Limb (tissue), 2 donors: ENCODE data around the gene HAL.
"Not testable (repeated sequence)": the region's sequence is repeated elsewhere in the genome, so short reads cannot be mapped to it uniquely, and the experiment has no call there.

Source experiments
- DNase-seq, 2 donors: peaks; one replicate each; pipeline ENCODE4 v3.0.0-alpha.2; 2016; ENCODE audit errors: extremely low spot score in 2 of 2

The HAL gene

DNA sequence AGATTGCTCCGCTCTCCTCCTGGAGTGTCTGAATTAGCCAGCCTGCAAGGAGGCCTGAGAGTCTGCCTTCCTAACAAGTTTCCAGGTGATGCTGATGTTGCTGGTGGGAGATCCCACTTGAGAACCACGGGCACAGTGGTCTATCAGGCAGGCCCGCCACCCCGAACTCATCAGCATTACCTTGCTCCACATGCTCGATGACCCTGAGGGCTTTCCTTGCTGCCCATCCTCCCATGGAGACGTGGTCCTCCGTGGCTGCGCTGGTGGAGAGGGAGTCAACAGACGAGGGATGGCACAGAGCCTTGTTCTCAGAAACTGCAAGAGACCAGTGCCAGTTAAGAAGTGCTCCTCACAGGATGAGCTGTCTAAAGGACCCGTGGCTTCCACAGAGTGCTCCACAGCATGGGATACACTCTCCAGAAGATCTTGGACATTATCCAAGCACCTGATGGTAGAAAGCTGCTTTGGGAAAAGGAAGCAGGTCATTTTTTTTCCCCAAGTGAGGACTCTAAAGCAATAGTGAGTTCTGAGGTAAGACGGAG, 18.3 kb downstream of the HAL start:
- no peak for DNase-seq

DNA sequence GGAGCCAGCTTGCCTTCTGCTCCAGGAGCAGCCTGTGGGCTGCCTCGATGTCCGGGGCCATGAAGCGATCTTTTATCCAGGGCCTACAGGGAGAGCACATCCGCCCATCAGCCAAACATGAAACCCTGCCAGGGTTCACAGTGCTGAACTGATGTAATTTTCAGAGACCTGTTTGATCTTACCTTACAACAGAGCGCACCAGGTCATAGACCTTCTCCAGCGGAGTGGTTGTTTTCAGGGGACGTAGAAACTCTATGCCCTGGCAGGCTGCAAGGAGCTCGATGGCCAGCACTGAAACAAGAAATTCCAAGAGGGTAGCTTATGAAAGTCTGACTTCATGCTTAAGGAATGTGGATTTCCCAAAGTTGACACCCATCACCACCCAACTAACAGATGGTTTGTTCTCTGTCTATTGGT, 19.7 kb downstream of the HAL start:
- DNase-seq: no peak

DNA sequence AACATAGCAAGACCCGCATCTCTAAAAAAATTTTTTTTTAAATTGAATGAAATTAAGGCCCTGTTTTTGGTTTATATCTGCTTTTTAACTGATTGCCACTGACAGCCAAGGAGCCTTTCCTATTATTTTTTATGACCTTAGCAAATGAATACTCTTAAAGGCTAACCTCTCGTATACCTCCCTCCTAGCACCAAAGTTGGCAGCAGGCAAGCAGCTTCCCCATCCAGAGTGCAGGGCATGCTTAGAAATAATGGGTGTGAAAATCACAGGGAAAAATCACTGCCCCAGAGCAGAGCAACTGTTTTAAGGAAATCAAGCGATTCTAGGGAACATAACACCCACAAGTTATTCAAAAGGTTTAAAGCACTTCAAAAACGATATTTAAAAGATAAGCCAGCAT, 20.7 kb downstream of the HAL start:
- DNase-seq: no peak

DNA sequence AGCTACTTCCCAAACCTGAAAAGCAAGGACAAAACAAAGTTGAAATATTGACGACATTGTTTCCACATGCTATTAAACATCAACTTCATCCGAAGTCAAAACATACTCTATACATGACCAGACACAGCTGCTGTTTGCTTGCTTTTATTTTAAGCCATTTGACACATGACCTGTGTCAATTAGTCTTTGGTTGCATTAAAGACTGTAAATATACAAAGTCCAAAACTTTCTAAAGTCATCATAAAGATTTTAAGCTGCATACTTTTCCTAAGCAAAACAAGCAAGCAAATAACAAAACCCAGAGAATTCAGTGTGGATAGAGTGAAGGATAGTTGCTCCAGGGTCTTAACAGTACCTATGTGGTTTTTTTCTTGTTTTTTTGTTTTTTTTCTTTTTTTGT, 21.8 kb downstream of the HAL start:
- no peak for DNase-seq

DNA sequence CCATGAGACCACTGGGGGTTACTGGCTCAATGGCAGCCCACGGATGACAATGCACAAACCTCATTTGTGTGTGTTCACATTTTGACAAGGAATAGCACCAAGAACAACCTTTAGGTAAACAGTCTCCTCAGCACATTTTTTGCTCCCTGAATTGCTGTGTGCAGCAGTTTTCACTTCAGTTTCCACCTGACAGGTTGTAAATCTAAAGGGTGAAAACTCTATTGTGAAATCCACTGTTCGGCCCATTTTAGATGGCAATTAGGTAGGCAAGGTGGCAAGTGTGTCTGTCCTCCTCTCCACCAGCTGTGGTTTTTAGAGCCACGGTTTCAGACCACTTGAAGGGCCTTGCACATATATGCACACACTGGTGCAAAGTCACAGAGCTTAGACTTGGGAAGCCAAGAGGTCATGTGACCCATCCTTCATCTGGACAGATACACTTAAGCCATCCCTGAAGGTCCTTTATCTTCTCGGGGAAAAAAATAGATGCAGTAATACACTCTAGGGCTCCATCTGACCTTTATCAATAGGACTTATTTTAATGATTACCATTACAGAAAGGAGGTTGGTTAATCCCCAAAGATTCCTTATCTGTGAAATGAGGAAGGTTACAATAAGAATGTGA, 23.2 kb downstream of the HAL start:
- no peak for DNase-seq

DNA sequence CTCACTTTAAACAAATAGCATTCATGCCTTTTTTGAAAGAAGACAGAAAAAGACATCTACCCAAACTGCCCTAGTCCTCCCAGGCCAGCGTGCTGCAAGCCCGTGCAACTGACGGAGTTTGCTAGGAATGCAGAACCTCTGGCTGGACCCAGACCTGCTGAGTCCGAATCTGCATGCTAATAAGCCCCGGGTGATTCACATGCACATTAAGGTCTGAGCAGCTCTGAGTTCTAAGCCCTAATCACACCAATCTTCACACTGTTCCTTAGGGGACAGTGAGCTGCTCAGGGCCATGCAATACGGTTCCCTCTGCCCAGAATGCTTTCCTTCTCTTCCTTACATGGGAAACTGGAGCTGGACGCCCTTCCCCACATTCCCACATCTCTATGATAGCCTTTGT, 25.2 kb downstream of the HAL start:
- DNase-seq: no peak

DNA sequence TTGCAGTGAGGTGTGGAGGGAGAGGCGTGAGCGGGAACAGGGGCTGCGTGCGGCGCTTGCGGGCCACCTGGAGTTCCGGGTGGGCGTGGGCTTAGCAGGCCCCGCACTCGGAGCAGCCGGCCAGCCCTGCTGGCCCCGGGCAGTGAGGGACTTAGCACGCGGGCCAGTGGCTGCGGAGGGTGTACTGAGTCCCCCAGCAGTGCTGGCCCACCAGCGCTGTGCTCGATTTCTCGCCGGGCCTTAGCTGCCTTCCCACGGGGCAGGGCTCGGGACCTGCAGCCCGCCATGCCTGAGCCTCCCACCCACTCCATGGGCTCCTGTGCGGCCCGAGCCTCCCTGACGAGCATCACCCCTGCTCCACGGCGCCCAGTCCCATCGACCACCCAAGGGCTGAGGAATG, 27.0 kb downstream of the HAL start:
- DNase-seq: not testable (repeated sequence)

DNA sequence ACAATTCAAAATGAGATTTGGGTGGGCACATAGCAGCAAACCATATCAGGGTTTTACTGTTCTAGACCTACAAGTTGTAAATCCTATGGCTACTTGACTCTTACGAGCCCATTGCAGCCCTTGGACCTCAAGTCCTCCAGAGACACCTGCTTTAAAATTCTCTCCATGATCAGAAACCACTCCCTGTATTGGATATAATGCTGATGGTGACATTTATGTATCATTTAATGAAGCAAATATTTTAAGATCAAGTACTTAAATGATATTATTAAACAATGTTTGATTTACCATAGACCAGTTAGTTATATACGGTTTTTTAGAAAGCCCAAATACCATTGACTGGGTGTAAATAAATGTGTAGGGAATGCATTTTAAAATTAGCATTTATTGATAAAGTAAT, 28.8 kb downstream of the HAL start:
- no peak for DNase-seq

DNA sequence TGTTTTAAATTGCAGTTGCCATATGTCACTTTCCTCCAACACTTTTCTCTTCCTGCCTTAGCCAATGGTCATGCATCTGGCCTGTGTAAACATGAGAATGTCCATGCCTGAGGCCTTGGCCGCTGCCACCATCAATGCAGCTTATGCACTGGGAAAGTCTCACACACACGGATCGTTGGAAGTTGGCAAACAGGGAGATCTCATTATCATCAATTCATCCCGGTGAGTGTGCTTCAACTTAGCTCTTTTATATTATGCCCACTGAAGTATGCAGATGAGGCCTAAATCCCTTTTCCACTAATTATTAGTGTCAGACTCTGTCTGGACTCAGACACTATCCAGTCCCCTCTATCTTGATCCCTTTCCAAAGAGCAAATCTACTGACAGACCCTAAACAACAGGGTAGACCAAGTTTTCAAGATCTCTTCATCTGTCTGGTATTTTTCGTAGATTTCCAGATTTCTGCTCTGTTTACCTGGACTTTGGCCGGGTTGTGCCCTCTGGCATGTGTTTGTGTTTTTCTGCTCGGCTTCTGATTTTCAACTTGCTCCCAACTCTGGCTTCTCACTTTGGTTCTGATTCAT, 29.8 kb downstream of the HAL start:
- DNase-seq: no peak

DNA sequence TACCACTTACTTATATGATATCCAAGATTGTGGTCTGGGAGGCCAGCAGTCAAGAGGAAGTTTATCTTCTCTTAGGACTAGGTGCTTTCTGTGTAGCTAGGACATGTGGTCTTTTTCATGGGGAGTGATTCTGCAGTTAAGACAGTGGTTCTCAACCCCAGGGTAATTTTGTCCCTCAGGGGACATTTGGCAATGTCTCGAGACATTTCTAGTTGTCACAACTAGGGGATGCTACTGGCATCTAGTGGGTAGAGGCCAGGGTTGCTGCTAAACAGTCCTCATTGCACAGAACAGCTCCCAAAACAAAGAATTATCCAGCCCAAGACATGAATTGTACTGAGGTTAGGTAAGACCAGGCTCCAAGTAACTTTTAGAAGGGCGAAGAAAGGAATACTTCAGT, 33.0 kb downstream of the HAL start:
- DNase-seq: no peak

DNA sequence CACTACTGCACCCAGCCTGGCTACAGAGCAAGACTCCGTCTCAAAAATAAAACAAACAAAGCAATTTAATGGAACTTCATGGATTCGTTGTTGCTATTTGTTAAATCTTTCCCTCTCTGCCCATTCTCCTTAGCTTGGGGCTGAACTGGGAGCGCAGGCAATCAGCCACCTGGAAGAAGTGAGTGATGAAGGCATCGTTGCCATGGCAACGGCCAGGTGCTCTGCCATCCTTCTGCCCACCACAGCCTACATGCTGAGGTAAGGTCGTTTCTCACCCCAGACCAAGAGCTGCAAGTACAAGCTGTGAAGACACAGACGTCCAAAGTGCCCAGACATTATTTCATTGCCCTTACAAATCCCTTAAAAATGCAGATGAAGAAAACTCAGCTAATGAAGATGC, 33.9 kb downstream of the HAL start:
- DNase-seq: no peak

DNA sequence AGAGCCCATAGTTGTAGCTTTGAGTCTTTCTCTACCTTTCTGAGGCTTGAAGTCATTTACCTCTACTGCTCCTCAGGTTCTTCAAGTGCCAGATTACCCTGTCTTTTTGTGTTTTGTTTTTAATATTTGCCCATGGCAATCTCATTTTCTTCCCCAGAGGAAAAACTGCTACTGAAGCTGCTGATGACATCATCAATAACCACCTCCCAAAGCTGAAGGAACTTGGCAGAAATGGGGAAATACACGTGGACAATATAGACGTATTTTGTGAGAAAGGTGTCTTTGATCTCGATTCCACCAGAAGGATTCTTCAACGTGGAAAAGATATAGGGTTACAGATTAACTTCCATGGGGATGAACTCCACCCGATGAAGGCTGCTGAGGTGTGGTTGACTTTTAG, 35.9 kb downstream of the HAL start:
- DNase-seq: no peak

DNA sequence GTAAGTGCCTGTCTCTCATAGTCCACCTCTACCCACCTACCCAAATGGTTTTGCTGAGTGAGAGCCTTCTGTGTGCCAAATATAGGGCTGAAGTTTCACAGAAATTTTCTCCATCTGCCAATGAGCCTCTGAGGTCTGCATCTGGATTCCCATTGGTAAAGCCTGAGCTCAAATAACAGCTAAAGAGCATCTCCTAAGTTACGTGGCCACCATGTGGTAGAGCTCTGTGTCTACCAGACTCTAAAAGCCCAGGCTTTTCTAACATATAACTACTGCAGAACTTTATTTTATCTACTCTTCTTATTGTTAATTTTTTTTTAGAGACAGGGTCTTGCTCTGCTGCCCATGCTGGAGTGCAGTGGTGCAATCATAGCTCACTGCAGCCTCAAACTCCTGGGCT, 37.0 kb downstream of the HAL start:
- no peak for DNase-seq

DNA sequence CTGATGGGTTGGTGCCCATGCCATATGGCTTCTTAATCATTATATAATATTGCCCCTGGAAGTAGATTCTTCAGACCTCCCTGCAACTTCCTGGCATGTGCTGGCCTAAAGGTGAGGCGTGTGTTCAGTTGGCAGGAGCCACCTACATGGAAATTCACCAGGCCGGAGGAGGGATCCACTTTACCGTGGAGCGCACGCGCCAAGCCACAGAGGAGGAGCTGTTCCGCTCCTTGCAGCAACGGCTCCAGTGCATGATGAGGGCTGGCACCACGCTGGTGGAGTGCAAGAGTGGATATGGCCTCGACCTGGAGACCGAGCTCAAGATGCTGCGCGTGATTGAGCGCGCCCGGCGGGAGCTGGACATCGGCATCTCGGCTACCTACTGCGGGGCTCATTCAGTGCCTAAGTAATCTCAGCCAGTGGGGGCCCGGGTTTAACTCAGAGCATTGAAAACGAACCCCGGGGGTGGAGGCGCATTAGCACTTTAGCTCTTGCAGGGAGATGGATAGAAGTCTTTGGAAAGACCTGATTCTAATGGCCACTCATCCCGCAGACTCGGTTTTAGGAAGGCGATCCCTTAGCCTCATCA, 39.5 kb downstream of the HAL start:
- no peak for DNase-seq

DNA sequence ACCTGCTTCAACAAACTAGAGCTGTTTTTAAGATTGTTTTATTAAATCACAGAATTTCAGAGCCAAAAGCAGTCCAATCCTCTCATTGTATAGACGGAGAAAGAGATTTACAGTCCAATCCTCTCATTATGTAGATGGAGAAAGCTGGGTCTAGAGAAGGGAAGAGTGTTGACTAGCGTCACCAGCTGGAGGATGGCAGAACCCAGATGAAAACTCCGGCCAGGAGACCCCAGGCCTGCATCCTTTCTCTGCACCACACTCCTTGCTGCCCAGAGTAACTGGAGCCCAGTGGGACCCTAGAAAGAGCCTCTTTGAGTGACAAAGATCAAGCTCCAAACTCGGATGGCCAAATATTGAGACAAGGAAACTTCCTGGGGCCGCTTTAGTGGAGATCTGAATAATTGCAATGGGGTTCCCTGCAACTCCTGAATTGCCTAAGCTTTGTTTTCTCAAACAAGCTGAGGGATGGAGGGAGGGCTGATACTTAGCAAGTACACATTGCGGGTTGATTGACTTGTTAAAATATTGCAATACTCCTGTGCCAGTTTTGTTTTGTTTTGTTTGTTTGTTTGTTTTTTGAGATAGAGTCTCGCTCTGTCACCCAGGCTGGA, 40.5 kb downstream of the HAL start:
- DNase-seq: no peak

DNA sequence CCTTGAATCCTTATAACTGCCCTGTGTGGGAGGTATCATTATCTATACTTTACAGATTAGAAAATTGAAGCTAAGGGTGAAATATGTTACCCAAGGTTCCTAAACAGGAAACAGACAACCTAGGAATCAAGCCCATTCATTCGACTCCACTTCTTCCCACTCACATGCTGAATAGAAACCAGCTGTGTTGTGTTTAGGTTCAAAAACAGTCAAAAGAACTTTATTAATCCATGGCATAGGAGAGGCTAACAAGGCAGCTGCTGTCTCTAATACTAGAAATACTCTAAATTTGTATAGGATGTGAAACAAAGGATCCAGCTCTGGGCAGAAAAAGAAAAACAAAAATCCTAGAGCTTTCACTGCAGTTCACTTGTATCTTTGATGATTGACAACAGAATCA, 43.1 kb downstream of the HAL start:
- DNase-seq: no peak

DNA sequence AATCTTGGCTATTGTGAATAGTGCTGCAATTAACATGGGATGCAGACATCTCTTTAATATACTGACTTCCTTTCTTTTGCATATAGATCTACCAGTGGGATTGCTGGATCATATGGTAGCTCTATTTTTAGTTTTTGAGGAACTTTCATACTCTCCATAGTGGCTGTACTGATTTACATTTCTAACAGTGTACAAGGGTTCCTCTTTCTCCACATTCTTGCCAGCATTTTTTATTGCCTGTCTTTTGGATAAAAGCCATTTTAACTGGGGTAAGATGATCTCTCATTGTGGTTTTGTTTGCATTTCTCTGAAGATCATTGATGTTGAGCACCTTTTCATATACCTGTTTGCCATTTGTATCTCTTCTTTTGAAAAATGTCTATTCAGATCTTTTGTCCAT, 44.6 kb downstream of the HAL start:
- DNase-seq: no peak

DNA sequence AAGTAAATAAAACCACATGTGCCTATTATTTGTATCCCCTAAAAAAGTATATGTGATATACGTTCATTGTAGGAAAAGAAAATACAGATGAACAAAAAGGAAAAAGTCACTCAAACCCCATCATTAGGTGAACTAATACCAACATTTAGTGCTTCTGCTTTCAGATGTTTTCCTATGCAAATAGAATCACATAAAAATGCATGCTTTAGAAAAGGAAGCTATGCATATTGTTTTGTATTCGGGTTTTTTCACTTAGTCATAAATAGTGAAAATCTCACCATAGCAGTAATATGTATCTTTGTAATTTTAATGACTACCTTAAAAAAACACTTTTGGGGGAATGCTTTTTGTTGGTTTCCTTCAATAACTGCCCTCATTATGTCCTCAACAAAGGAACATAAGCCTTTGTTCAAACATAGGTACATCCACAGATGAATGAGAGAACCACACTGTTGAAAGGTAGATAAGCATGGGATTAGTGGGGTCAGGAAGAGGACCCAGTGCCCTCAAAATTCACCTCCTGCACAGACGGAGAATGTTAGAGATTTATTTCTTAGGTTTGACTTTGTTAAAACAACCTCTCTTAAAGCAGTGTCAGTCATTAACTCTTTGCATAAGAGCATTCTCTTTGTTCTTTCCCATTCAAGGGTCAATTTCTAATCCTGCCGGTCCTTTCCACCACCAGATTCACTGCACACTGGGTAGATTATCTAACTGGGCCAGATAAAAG, 46.5 kb downstream of the HAL start:
- DNase-seq: no peak

DNA sequence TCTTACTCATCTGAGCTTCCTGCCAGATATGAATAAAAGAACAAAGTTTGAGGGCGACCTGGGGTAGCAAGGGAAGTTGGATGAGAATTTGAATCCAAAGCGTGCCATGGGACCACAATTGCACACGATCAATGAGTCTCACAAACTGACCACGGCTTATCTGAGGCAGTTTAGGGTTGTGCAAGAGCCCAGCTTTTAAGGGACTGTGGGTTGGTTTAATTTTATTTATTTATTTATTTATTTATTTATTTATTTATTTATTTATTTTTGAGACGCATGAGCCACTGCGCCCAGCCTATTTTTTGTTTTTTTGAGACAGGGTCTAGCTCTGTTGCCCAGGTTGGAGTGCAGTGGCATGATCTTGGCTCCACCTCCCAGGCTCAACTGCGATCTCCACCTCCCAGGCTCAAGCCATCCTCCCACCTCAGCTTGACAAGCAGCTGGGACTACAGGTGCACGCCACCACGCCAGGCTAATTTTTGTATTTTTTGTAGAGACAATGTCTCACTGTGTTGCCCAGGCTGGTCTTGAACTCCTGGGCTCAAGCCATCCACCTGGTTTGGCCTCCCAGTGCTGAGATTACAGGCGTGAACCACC, 51.9 kb downstream of the HAL start:
- DNase-seq: no peak

DNA sequence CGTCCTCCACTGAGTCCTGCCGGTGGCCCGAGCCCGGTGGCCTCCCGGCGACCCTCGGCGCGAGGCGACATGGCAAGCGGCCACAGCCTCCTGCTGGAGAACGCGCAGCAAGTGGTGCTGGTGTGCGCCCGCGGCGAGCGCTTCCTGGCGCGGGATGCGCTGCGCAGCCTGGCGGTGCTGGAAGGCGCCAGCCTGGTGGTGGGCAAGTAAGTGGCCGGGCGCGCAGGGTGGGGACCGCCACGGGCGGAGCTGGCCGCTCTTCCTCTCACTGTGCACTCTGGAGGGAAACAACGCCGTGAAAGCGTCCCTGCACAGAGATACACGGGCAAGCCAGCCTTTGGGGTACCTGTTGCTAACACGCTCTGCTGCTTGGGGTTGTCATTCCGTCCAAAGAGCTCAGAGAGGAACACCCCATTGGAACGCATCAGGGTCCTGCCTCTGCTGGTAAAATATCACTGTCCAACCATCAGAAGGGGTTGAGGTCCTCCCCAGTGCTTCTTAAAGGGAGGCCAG, 52.8 kb downstream of the HAL start, which contains the start of gene AMDHD1:
Gene AMDHD1 (plus strand): TSS at position 2 of the 513 bp plus-strand sequence. CDS start 68 bp downstream, at position 70.
- peak in 1 of 2 donors; percentile 28 for DNase-seq
